ENCODE results near the gene GYG1.
"Not testable (repeated sequence)": the region's sequence is repeated elsewhere in the genome, so short reads cannot be mapped to it uniquely, and the experiment has no call there.

GYG1 gene

DNA sequence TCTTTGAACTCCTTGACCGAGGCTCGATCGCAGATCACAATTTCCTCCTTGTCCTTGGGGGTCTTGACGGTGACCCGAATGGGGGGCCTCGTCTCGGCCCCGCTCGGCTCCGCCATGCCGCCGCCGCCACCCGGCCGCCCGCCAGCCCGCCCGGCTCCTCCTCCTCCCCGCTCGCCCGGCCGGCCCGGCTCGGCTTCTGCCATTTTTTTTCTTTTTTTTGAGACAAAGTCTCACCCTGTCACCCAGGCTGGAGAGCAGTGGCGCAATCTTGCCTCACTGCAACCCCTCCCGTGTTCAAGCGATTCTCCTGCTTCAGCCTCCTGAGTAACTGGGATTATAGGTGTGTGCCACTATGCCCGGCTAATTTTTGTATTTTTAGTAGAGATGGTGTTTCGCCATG, 3.8 kb upstream of the GYG1 start:
- DNase-seq, result not testable (repeated sequence)

DNA sequence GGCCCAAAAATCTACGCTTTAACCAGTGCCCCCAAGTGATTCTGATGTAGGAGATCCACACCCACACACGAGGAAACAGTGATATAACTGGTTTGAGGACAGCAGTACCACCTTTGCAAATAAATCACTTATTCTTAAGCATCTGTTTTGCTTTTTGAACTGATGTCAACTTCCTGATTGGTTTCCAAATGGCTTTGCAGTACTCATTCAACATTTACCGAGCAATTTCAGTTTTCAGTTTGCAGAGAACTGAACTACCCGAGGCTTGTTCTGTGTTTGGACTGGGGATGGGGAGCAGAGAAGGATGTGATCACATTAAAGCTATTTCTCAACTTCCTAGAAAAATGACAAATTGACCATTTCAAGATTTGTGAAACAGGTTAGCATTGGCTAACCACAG, 1.1 kb upstream of the GYG1 start:
- no peak for DNase-seq

DNA sequence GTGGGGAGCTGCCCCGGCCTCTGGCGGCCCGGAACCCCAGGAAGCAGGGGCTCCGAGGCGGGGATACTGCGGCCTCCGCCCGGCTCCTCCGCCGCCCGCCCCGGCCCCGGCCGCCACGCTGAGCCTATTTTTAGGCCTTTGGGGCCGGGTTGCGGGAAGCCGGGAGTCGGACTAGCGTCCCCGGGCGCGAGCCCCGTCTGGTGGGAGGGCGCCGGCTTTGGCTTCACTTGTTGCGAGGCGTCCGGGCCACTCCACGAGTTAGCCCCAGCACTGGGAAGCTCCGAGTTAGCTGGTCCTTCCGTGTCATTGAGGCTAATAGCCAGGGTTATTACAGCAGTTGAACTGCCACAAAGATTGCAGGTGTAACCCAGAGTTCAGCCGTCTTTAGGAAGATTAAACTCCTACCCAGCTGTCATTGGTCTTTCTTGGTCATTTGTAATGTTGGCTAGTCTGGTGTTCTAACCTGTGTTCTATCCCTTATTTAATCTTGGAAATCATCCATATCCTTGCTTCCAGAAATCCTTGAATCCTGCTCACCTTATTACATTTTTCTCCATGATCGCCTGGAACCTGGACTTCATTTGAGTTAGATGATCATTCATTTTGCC, 791 bp downstream of the GYG1 start:
- peak in 16 of 56 donors; percentile 10 to 64 (median 30) for DNase-seq

DNA sequence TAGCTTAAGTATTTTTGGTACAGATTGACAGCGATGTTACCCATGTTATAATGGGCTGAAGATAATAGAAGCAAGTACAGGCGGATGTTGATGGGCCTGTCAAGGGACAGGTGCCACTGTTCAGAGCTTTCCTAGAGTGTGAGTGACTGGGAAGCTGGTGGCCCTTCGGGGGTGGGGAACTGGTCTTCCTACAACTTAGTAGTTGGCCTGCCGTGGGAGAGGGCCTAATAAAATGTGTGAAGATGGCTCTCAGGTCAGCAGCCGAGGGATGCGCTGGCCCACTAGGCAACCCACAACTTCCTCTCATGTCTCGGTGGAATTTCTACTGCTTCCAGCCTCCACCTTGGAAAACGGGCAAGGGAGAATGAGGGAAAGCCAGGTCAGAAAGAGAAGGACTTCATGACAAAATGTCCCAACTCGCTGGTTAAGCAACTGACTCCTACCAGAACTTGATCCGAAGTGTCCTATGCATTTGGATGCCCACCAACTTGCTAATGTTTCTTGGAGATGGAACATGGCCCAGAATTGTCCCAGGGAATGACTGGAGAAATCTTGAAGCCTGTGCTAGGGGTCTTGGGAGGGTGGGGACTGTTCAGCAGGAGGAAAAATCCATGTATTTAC, 1.4 kb downstream of the GYG1 start:
- no peak for DNase-seq

DNA sequence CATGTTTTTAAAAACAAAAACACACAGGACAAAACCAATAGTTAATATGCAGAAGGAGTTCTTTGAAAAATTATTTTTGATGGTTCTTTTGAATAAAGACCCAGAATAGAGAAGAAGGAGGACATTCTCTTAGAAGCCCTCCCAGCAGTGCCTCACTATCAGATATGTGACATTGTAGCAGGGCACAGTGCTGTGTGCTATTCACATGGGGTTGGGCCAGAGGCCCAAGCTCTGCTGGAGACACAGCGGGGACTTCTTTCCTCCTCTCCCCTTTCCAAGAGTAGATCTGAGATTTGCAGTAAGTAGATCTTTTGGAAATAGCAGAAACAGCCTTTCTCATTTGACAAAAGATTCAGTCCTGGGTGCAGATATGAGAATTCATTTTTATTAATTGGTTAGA, 6.3 kb downstream of the GYG1 start:
- DNase-seq, result no peak

DNA sequence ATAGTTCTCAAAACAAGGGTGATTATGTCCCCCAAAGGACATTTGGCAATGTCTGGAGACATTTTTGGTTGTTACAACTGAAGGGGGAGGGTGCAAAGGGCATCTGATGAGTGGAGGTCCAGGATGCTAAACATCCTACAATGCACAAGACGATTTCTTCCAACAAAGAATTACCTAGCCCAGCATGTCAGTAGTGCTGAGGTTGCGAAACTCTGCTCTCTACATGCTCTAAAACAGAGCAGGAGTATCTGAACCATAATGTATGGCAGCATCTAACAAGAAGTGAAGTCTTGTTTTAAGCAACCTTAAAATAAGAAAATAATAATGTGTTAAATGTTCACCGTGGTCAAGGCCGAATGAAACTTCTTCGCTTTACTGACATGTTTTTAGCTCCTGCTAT, 7.0 kb downstream of the GYG1 start:
- no peak for DNase-seq

DNA sequence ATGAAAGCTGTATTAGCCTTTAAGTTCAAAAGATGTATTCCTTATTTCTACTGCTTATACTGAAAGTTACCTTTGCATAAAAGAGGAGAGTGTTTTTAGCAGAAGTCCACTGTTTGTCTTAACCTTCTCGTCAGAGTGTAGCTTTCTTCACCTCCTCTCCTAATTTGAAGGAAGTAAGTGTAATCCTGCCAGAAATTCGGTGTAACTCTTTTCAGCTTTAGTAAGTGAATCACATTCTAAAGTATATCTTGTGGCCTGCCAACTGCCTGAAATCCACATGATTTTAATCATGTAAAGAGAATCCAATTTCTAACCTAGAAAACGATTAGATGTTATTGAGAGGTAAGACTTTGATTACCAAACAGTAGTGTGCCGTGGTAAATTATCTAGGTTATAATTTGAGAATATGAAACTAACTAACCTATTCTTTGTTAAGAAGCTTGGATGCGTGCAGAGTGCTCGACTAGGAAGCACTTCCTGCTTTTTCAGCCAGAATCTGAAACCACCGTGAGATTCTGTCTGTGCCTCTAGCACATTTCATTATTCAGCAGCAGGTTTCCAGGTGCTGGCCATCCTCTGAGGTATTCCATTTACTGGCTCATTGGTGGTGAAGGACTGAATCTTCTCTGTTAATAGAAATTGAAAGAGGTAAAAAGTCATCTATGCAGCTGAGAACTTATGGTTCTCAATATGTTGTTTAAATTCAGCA, 7.5 kb downstream of the GYG1 start:
- no peak for DNase-seq

DNA sequence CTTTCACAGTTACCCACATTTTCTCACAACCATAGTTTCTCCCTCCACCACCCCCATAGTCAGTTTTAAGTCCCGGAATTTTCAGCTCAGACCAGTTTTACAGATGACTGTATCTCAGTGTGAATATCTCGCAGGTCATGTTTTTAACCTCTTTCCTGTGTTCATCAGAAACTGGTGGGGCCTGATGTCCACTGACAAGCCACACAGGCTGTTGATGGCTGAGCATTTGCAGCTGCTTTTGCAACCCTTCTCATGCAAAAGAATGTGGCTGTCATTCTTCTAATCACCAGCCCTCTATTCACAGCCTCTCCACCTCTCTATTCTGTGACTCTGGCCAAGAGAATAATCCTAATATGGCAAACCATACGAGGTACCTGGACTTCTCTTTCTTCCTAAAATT, 8.5 kb downstream of the GYG1 start:
- DNase-seq, result no peak

DNA sequence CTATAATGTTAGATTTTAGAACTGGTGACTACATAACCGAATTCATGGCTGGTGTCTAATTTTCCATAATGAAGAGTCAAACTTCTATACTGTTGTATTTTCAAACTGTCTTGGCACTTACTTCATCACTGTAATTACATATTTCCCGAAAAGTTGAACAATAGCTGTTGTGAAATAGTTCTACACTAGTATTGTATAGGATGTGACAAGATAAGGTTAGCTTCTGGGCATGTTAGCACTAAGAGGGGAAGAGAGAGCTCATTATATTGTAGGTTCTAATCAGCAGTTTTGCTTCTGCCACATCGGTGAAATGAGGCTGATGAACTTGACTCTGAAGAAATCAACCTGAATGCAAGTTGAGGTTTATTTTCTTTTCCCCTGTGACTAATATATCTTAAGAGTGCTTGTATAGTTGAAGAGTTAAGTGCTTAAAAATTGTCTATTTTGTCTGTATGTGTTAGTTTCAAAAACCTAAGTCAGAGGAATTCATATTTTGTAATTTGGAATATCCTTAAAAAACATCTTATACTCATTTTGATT, 8.9 kb downstream of the GYG1 start:
- no peak for DNase-seq

DNA sequence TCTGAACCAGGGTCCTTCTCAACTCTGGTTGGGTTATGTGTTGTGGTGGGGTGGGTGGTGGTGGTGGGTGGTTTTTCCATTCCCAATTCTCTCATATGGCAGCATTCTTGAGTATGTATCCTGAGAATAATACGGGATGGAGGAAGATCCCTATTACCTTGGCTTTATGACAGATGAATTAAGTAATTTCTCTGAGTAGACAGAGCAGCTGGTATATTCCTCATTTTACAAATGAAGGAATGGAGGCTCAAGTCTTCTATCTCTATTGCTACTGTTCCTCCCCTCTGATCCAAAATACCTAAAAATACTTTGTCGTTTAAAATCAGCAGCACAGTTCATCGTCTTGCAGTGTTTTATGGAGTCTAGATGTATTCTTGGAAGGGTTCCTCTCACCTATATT, 10.4 kb downstream of the GYG1 start:
- DNase-seq, result no peak

DNA sequence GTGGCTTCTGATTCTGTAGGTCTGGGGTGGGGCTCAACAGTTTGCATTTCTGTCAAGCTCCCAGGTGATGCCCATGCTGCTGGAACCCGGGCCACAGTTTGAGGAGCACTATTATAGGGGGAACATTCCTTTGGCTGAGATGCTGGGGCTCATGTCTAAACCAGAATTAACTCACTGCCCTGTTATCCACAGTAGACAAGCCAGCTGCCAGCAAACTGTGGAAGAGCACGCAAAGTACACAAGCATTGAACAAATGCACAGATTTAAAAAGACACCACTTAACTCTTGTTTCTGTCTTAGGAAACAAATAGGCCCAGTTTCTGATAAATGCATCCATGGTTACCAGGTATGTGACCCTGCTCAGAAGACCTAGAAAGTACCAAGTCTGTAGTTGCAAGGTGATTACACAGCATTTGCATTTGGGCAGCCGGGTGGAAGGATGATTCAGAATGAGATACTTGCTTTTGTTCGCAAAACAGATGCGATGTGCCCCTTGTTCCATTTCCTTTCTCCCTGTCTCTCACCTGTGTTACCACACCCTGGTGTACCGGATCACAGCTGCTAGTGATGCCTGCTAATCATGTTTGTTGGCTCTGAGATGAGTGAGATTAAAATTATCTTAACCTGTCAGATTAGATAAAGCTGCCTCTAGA, 12.4 kb downstream of the GYG1 start:
- DNase-seq, result no peak

DNA sequence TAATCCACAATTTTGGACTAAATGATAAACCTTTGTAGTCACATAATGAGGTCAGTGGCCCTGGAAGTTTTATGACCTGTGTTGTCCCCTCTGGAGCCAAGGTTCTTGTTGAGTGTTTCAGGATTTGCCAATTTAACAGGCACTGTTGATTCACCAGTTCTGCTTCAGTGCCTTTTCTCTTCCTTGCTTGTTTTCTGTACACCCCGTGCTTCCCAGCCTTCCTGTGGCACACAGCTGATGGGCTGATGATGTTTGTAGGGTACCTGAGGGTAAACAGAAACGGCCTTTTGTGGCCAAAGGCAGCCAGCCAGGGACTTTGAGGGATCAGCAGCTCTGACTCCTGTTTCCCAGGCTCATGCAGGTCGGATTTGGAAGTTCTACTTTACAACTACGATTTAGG, 13.3 kb downstream of the GYG1 start:
- DNase-seq, result peak in 18 of 56 donors; percentile 2 to 40 (median 18)

DNA sequence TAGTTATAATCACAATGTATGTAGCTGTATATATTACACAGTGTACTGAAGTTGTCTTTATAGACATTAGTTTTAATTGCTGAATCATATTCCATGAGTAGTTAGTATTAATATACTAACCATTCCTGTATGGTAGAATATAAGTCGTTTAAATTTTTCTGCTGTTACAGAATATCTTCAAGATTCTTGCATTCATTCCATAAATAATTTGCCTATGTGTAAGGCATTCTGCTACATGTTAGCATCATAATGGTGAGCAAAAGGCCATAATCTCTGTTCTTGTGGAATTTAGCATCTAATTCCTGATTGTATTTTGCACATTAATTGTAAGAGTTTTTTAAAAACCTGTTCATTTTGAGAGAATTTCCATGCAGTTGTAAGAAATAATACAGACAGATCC, 14.1 kb downstream of the GYG1 start:
- no peak for DNase-seq

DNA sequence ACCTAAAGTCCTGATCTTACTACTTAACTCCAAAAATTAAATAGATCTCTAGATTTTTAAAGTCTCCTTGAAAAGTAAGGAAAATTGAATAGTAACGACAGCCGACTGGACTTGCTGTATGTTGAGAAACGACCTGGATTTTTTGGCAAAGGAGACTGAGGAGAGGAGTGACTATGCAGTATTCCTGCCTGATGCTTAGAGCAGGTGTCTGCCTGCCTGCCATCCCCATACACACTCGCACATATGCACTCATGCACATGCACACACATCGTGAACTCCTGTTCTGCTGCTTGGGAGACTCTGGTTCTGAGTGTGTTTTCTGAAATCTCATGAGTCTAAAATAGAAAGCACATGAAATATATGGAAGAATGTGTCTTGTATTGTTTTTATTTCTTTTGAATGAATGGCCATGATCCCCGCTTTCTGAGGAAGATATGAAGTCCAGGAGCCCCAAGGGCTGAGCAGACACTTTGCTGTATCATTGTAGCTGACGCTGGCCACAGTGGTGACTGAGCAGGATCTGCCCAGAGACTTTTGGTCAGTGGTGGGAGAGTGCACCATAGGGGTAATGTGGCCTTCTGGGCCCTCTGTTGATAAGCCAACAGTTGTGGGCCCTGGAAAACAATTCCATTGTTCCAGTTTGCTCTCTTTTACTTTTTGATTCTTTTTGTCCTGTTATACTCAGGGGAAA, 16.4 kb downstream of the GYG1 start:
- no peak for DNase-seq

DNA sequence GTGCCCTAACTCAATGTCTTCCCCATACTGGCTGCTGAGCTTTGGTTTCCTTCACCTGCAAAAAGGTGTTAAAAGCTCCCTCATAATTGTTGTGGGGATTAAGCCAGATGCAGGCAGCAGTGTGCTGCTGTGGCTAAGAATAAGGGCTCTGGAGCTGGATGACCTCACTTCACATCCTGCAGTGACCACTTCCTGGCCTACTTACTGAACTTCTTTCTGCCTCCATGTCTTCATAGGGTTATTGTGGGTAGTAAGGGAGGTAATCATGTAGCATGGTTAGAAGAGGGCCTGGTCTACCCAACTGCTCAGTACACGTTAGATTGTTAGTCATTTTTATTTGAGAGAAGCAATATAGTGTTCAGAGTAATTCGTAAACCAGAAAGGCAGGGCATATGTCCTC, 18.4 kb downstream of the GYG1 start:
- no peak for DNase-seq

DNA sequence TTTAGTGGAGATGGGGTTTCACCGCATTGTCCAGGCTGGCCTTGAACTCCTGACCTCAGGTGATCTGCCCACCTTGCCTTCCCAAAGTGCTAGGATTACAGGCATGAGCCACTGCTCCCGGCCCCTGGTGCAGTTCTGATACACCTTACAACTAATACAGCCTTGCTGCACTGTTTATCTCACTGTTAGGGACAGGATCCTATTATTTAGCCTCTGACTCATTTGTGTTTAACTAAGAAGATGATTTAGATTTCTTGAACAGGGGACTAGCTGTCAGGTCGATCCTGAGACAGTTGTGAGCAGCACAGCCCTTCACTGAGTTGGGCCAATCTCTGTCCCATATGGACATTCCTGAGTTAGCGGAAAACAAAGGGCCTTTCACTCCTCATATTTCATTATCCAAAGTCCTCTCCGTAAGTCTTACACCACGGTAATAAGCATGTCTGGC, 19.2 kb downstream of the GYG1 start:
- DNase-seq, result no peak

DNA sequence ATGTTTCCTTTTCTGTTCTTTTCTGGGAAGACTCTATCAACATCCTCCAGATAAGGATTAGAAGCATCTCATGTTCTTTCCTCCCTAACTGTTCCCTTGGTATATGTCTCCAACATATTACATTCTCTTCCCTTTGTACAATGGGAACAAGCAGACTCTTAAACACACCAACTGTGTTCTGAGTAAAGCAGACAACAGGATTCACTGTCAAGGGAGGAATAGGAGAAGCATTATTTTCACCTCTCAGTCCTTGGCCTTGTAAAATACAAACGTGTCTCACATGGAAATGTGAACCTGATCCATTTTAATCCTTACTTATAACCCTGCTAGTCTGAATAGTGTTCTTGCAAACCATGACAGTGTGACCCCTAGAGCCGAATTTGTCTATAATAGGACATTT, 19.6 kb downstream of the GYG1 start:
- DNase-seq, result no peak

DNA sequence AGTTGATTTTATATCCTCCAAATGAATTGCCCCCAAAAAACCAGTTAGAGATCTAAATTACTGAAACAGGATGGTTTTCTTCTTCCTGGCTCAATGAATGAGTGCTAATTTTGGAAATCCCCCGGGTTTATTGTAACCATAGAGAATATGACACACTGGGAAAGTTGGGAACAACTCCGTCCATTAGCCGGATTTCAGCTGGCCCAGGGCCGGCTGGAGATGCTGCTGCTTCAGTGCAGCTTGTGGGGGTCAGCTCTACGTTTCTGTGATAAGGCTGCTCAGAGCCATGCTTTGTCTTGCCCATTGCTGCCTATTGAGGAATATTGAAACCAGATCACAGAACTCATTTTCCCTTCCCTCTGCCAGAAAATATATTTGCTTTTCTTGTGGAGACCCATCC, 20.3 kb downstream of the GYG1 start:
- no peak for DNase-seq

DNA sequence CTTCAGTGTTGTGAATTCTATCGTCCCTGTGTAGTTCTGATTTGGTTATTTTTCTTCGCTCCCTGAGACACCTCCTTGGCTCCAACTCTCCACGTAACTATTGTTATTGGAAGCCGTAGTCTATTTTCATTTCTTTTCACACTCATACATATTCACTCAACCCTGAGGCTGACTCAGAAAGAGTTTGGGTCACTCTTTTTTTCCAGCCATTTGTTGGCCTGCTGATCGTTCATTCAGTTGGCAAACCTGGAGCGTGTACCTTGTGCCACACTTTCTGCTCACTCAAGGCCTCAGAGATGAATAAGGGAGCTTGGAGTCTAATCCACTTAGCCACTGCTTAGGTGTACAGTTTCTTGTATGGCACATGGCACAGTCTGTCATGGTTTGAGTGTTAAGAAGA, 22.4 kb downstream of the GYG1 start:
- no peak for DNase-seq

DNA sequence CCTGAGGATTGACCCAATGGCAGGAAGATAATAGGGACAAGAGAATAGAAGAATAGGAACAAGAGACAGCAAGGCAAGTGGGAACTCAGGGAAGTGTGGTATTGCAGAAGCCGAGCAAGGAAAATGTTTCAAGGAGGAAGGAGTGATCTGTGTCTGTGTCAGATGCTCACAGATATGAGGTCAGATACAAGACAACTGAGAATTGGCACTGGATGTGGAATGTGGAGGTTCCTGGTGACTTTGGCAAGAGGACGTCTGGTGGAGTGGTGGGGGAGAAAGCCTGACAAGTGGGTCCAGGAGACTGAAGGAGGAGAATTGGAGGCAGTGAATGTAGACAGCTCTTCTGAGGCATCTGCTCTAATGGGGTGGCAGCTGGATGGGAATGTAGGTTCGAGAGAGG, 24.1 kb downstream of the GYG1 start:
- no peak for DNase-seq

DNA sequence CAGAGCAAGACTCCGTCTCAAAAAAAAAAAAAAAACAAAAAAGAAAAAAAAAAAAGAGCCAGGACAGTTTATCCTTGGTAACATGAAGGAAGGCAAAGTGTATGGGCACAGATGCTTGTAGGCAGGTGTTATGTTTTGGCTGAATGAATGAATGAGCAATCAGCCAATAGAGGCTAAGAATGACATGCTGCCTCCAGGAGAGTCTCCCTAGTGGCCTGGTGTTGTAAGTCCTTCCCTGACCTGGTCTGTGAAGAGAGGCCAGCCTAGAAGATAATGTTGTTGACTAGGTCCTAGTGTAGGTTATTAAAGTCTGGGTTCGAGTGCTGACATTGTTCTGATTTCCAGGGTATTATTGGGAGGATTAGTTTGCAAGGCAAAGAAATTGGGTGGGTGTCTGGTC, 24.9 kb downstream of the GYG1 start:
- no peak for DNase-seq

All from amygdala (tissue), 56 donors.